K562 (cell line): ENCODE measurements around the gene WWOX. TPM values are rescaled to one million over a fixed set of nuclear protein-coding genes. Genes with fewer than 3 reads are reported as not detected.

ENCODE experiments used
- ATAC-seq: fragments of 200-7000 bp; cut with Tn5 transposase; 3 replicates; pipeline ENCODE4 v1.9.1; 2020; ENCODE audit warnings: moderate library complexity
- BruUV-seq: library from RNA; stranded (reverse); fragments of 400-500 nt; replicated peaks from 2 replicates; lab custom pipeline; 2021; lab: Mats Ljungman, UMichigan
- CTCF ChIA-PET: fragments of 300-600 bp; formaldehyde crosslinking; extraction: SDS; loops from one replicate; lab custom pipeline; 2021; ENCODE audit warnings: low intra/inter-chr PET ratio; lab: Yijun Ruan, JAX
- POLR2A ChIA-PET: fragments of 300-600, 350-650 bp; sonication (Branson Sonifier 250); formaldehyde crosslinking; extraction: SDS; loops from one replicate; lab custom pipeline; 2021; ENCODE audit warnings: antibody characterized with exemption, inconsistent platforms; lab: Yijun Ruan, JAX
- DNase-seq, 4 experiments: peaks; one replicate each; pipeline versions ENCODE4 v3.0.0 to v3.0.0-alpha.2; 2011 to 2018; ENCODE audit warnings: low spot score in 3 of 4, mixed read lengths in 3 of 4; ENCODE audit errors: extremely low read depth in 1 of 4
- FAIRE-seq: peaks from 2 replicates; lab custom pipeline; 2011; peaks lifted over from hg19 to GRCh38; lab: Jason Lieb, UNC
- H2AFZ ChIP-seq: 2 replicates; pipeline ENCODE4 v1.6.0; 2011; ENCODE audit warnings: low read depth, low read length, control low read depth, inconsistent platforms
- H3K27ac ChIP-seq: fragments of 200-600 bp; 3 replicates; pipeline ENCODE4 v1.8.0; 2011; ENCODE audit warnings: low read depth, mild to moderate bottlenecking, control low read depth, inconsistent platforms, low read length, moderate library complexity, mixed read lengths; ENCODE audit errors: extremely low read depth
- H3K27me3 ChIP-seq, 2 experiments: fragments of 300-600 bp in 1 of 2; 2 replicates in 1 of 2; 3 replicates in 1 of 2; pipeline versions ENCODE4 v1.6.0 to v1.8.0; 2011; ENCODE audit warnings: inconsistent platforms in 2 of 2, low read length in 2 of 2, mild to moderate bottlenecking in 1 of 2, mixed read lengths in 1 of 2, moderate library complexity in 1 of 2; ENCODE audit not compliant: control insufficient read depth in 2 of 2, insufficient read depth in 2 of 2
- H3K36me3 ChIP-seq: fragments of 300-600 bp; 3 replicates; pipeline ENCODE4 v1.8.0; 2011; ENCODE audit warnings: mild to moderate bottlenecking, low read length, inconsistent platforms; ENCODE audit not compliant: control insufficient read depth, insufficient read depth
- H3K4me1 ChIP-seq, 2 experiments: fragments of 200-600 bp in 1 of 2; replicated peaks in 1 of 2; 2 replicates in 1 of 2; 3 replicates in 1 of 2; pipeline versions ENCODE4 v1.5.1 to v1.8.0; 2011; ENCODE audit warnings: inconsistent platforms in 2 of 2, low read length in 2 of 2, mild to moderate bottlenecking in 1 of 2, mixed read lengths in 1 of 2, moderate library complexity in 1 of 2; ENCODE audit not compliant: control insufficient read depth in 2 of 2, insufficient read depth in 2 of 2
- H3K4me2 ChIP-seq: 2 replicates; pipeline ENCODE4 v1.6.1; 2011; ENCODE audit warnings: low read length, control low read depth, inconsistent platforms, mixed read lengths; ENCODE audit not compliant: insufficient read depth
- H3K4me3 ChIP-seq: fragments of 200-600 bp; sonication (generic), shearing (Covaris generic); 2 replicates; pipeline ENCODE4 v1.5.1; 2016; ENCODE audit warnings: control low read depth, inconsistent platforms
- H3K79me2 ChIP-seq: fragments of 200-600 bp; 3 replicates; pipeline ENCODE4 v1.8.0; 2011; ENCODE audit warnings: low read length, inconsistent platforms; ENCODE audit not compliant: control insufficient read depth, insufficient read depth
- H3K9ac ChIP-seq, 2 experiments: 2 replicates each; pipeline versions ENCODE4 v1.6.0 to v1.6.1; 2011; ENCODE audit warnings: low read depth in 2 of 2, low read length in 2 of 2, control low read depth in 1 of 2, inconsistent platforms in 1 of 2, mild to moderate bottlenecking in 1 of 2, mixed read lengths in 1 of 2; ENCODE audit not compliant: insufficient read depth in 1 of 2
- H3K9me1 ChIP-seq: one replicate; pipeline ENCODE4 v1.6.0; 2011; ENCODE audit warnings: inconsistent platforms, mild to moderate bottlenecking, low read length, moderate library complexity; ENCODE audit not compliant: control insufficient read depth, insufficient read depth
- H3K9me3 ChIP-seq: replicated peaks from 2 replicates; pipeline ENCODE4 v1.5.1; 2011; ENCODE audit warnings: low read depth, low read length, inconsistent platforms; ENCODE audit not compliant: control insufficient read depth, insufficient read depth
- H4K20me1 ChIP-seq: replicated peaks from 2 replicates; pipeline ENCODE4 v1.6.1; 2011; ENCODE audit warnings: low read length, inconsistent platforms, mixed read lengths; ENCODE audit not compliant: control insufficient read depth, insufficient read depth
- BRCA1 ChIP-seq, 2 experiments: fragments of 450-650 bp in 1 of 2; sonication (generic) in 1 of 2; formaldehyde crosslinking in 1 of 2; IDR thresholded peaks; 2 replicates each; pipeline versions ENCODE4 v1.5.0 to v1.6.1; 2017 to 2020; ENCODE audit warnings: mild to moderate bottlenecking in 1 of 2, missing genetic modification reagents in 1 of 2
- MXI1 ChIP-seq: IDR thresholded peaks from 2 replicates; pipeline ENCODE4 v1.6.1; 2011; ENCODE audit warnings: low read depth, mild to moderate bottlenecking, improper control_type of control experiment, low read length
- RBM25 ChIP-seq: fragments of 200-400 bp; formaldehyde crosslinking; IDR thresholded peaks from 2 replicates; pipeline ENCODE4 v1.6.1; 2018; ENCODE audit warnings: low read length, low read depth, moderate library complexity; ENCODE audit not compliant: severe bottlenecking
- ZNF146 ChIP-seq: IDR thresholded peaks from one replicate; pipeline ENCODE4 v1.6.1; 2018; ENCODE audit warnings: missing compliant biosample characterization; ENCODE audit not compliant: unreplicated experiment
- ZNF347 ChIP-seq: fragments of 450-650 bp; formaldehyde crosslinking; IDR thresholded peaks from 2 replicates; pipeline ENCODE4 v1.4.0; 2020; ENCODE audit warnings: low read depth, mild to moderate bottlenecking, moderate library complexity
- WGBS: fragments of 100-300 bp; shearing (Covaris generic); methylation state at CpG from one replicate; pipeline ENCODE4 v1.1.6; 2016; ENCODE audit warnings: low coverage, mixed read lengths; ENCODE audit not compliant: insufficient coverage; ENCODE audit errors: missing lambda C conversion rate; 5-methylcytosine and 5-hydroxymethylcytosine counted together
- in situ Hi-C: fragments of 300-500 bp; cut with MboI; formaldehyde crosslinking; loops from 4 replicates; pipeline ENCODE4 v1.15.0; 2018; ENCODE audit warnings: inconsistent platforms, mixed read lengths
- intact Hi-C: fragments of 100-400 bp; cut with micrococcal nuclease; formaldehyde crosslinking; loops from 2 replicates; pipeline ENCODE4 v1.14.2; 2022
- polyA plus RNA-seq, 8 experiments: library from polyadenylated mRNA; depleted of rRNA in 4 of 8; stranded (reverse) in 5 of 8; unstranded in 3 of 8; fragments of >200 nt; fragmentation: Nextera tagmentation in 2 of 8; fragmentation: Illumina TruSeq in 1 of 8; extraction: Ambion mirVana in 2 of 8; extraction: Trizol in 1 of 8; gene quantifications; 2 replicates each; pipeline versions ENCODE4 v1.2.1 to v1.2.3, GENCODE V29; 2011 to 2014; ENCODE audit warnings: inconsistent platforms in 1 of 8, missing spikeins in 1 of 8
- total RNA-seq, 7 experiments: library from RNA; depleted of rRNA in 6 of 7; stranded (reverse); fragments of >200 nt in 6 of 7; fragmentation: Illumina TruSeq in 2 of 7; extraction: Trizol in 2 of 7; gene quantifications; 2 replicates each; pipeline versions ENCODE4 v1.2.1 to v1.2.3, GENCODE V29; 2011 to 2021; ENCODE audit warnings: low replicate concordance in 1 of 7
- TF ChIP-seq, protein P1 (sequence below): fragments of 250-450 bp; sonication (Bioruptor Pico); IDR thresholded peaks from 2 replicates; pipeline ENCODE4 v1.4.0; 2020; ENCODE audit warnings: mild to moderate bottlenecking

WWOX gene
- total and polyA plus RNA-seq, 9 of the 15 experiments (the other 6 are each of a cell fraction or from before 2014, with no cell fraction given) = 1.6 to 22.7 (median 8.1) TPM

DNA sequence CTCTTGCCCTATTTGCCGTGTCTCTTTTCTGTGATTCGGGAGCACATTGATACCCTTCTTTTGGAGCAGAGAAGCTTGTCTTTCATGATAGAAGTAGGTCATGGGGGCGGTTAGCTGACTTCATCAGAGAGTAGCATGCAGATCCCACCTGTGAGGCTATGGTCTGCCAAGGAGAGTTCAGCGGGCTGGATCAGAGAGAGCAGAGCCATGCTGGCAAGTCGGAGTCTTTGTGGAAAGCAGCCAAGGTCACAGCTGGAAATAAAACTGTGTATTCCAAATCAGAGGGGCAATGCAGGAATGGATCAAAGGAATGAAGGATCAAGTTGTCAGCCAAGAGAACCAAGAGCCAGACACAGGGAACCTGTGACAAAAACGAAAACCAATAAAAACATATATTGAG lies 595.9 kb downstream of the WWOX start:
- no peak overlapping the region for H3K4me3 ChIP-seq
- H3K27me3 ChIP-seq = no peaks in the 10 kb centered on the region; a peak in 1 of 5 replicates
- no peak for DNase-seq
- H3K4me1 ChIP-seq = no peaks in the 10 kb centered on the region
- no peak overlapping the region for H2AFZ ChIP-seq
- in situ Hi-C loops (no loop called here), intact Hi-C loops (no loop called here)
- TF ChIP-seq ZNF347 (no peak), BRCA1 (IDR thresholded peaks at IDR 0.05) (no peak), BRCA1 (CRISPR knock-in tag; IDR thresholded peaks at IDR 0.05) (no peak)
- TF ChIP-seq, protein P1, sequence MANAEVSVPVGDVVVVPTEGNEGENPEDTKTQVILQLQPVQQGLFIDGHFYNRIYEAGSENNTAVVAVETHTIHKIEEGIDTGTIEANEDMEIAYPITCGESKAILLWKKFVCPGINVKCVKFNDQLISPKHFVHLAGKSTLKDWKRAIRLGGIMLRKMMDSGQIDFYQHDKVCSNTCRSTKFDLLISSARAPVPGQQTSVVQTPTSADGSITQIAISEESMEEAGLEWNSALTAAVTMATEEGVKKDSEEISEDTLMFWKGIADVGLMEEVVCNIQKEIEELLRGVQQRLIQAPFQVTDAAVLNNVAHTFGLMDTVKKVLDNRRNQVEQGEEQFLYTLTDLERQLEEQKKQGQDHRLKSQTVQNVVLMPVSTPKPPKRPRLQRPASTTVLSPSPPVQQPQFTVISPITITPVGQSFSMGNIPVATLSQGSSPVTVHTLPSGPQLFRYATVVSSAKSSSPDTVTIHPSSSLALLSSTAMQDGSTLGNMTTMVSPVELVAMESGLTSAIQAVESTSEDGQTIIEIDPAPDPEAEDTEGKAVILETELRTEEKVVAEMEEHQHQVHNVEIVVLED (CRISPR knock-in tag) = no peak
- no TSS peak for BruUV-seq
- no peaks in the 10 kb centered on the region for H3K36me3 ChIP-seq
- CTCF ChIA-PET = no interaction called here
- WGBS = under 1% methylated on average over 6 of the region's 6 CpGs
- H3K4me2 ChIP-seq = no peak overlapping the region
- POLR2A ChIA-PET = no interaction called here
- H3K9ac ChIP-seq = no peak overlapping the region
- no peaks in the 10 kb centered on the region for H3K79me2 ChIP-seq
- no peak overlapping the region for H3K27ac ChIP-seq
- H3K9me3 ChIP-seq = no peaks in the 10 kb centered on the region
- FAIRE-seq = no peak
- no peaks in the 10 kb centered on the region for H4K20me1 ChIP-seq
- ATAC-seq = no peak
- H3K9me1 ChIP-seq = no peaks in the 10 kb centered on the region

GRCh38 chr16:78696797-78697196 lies 597.3 kb downstream of the WWOX start:
- Histone ChIP-seq H3K79me2 (no peaks in the 10 kb centered on the region), H3K4me3 (no peak overlapping the region), H3K9ac (no peak overlapping the region), H3K4me1 (no peaks in the 10 kb centered on the region), H3K4me2 (no peak overlapping the region), H3K36me3 (no peaks in the 10 kb centered on the region), H4K20me1 (no peaks in the 10 kb centered on the region; the same call in 1 of the 2 replicates), H3K27me3 (no peaks in the 10 kb centered on the region; a peak in 1 of 5 replicates), H3K9me3 (no peaks in the 10 kb centered on the region), H3K9me1 (no peaks in the 10 kb centered on the region), H3K27ac (no peak overlapping the region), H2AFZ (no peak overlapping the region)
- FAIRE-seq (no peak), DNase-seq (no peak), ATAC-seq (no peak)
- no peak for TF ChIP-seq MXI1
- peak; percentile 8 for TF ChIP-seq RBM25
- TF ChIP-seq ZNF146 (CRISPR knock-in tag) = peak; percentile 63
- POLR2A ChIA-PET = no interaction called here
- in situ Hi-C loops = no loop called here
- intact Hi-C loops = no loop called here
- CTCF ChIA-PET = no interaction called here
- BruUV-seq = no TSS peak
- WGBS = 0% methylated on average over 2 of the region's 2 CpGs
